NB4 (cell line): ENCODE data around the gene CBLN4.

Source experiments
- CTCF ChIP-seq: IDR thresholded peaks from one replicate; pipeline ENCODE4 v1.5.1; 2012; ENCODE audit warnings: low read depth, low read length
- MAX ChIP-seq: IDR thresholded peaks from 2 replicates; pipeline ENCODE4 v1.6.1; 2011; ENCODE audit warnings: low read depth, low read length
- MYC ChIP-seq: IDR thresholded peaks from 2 replicates; pipeline ENCODE4 v1.6.1; 2011; ENCODE audit warnings: low read depth, low read length
- POLR2A ChIP-seq: IDR thresholded peaks from 2 replicates; pipeline ENCODE4 v1.6.1; 2011; ENCODE audit warnings: mild to moderate bottlenecking; ENCODE audit not compliant: insufficient read length; ENCODE audit errors: extremely low read depth

GRCh38 chr20:56043227-56043626 lies 37.9 kb upstream of the CBLN4 start:
- no peak for TF ChIP-seq CTCF
- no peak for TF ChIP-seq POLR2A
- no peak for TF ChIP-seq MYC
- no peak for TF ChIP-seq MAX
